Peyer's patch (tissue), 4 donors: ENCODE measurements around the gene KIAA1671. TPM values are rescaled to one million over a fixed set of nuclear protein-coding genes. Genes with fewer than 3 reads are reported as not detected.
A peak's percentile ranks its signal among the peaks of the same experiment; 100 is the strongest.
"Not testable (repeated sequence)": the region's sequence is repeated elsewhere in the genome, so short reads cannot be mapped to it uniquely, and the experiment has no call there.

Experiments
- DNase-seq, 3 donors: peaks; one replicate each; pipeline ENCODE4 v3.0.0-alpha.2; 2017 to 2019
- H3K27ac ChIP-seq, 4 donors: fragments of 200-600 bp; sonication (generic); one replicate each; pipeline ENCODE4 v1.5.1; 2016 to 2019
- H3K27me3 ChIP-seq, 2 donors: fragments of 200-600 bp; sonication (generic); one replicate each; pipeline ENCODE4 v1.5.1; 2019
- H3K36me3 ChIP-seq, 3 donors: fragments of 200-600 bp; sonication (generic); one replicate each; pipeline ENCODE4 v1.5.1; 2016 to 2019
- H3K4me1 ChIP-seq, 4 donors: fragments of 200-600 bp; sonication (generic); one replicate each; pipeline ENCODE4 v1.5.1; 2016 to 2019
- H3K4me3 ChIP-seq, 4 donors: fragments of 200-600 bp; sonication (generic); 1 replicate in 3 of 4; 2 replicates in 1 of 4; pipeline ENCODE4 v1.5.1; 2016 to 2019; ENCODE audit warnings: mild to moderate bottlenecking in 1 of 4
- H3K9me3 ChIP-seq, 4 donors: fragments of 200-600 bp; sonication (generic); one replicate each; pipeline ENCODE4 v1.5.1; 2016 to 2019; ENCODE audit warnings: mild to moderate bottlenecking in 1 of 4
- POLR2A ChIP-seq, 2 donors: fragments of 450-650 bp; IDR thresholded peaks; one replicate each; pipeline ENCODE4 v1.5.1; 2017; ENCODE audit warnings: antibody characterized with exemption in 2 of 2, mild to moderate bottlenecking in 2 of 2, moderate library complexity in 2 of 2
- total RNA-seq, 4 donors: library from RNA; depleted of rRNA; stranded (reverse); fragments of >200 nt; gene quantifications; one replicate each; pipeline ENCODE4 v1.1.0, GENCODE V29; 2016
- TF ChIP-seq, protein P1 (sequence below), 6 experiments: fragments of 450-650 bp in 4 of 6; fragments of 200-600 bp in 2 of 6; sonication (generic) in 1 of 6; IDR thresholded peaks; one replicate each; pipeline ENCODE4 v1.5.1; 2017 to 2019; ENCODE audit warnings: antibody characterized with exemption in 6 of 6, mild to moderate bottlenecking in 3 of 6, moderate library complexity in 1 of 6

KIAA1671 gene
- total RNA-seq, 4 donors from 2014 or later: 41.3 to 149 (median 113) TPM

DNA sequence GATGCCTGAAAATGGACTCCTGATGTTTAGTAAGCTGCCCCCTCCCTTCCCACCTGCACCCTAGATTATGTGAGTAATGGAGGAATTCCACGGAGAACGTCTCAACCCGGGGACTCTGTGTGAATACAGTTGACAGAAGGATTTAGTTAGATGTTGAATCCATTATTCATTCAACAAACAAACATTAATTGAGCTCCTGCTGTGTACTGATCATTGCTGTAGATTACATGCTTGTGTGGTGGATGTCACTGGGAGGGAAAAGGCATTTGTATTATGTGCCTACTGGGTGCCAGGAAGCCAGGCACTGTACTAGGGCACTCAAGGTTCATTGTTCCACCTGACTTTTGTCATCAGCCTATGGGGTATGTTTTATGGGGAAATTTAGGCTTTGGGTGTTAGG, 224.3 kb downstream of the KIAA1671 start:
- no peak overlapping the region for H3K4me3 ChIP-seq
- DNase-seq: no peak
- no peak overlapping the region for H3K27ac ChIP-seq
- no peaks in the 10 kb centered on the region for H3K4me1 ChIP-seq
- H3K9me3 ChIP-seq: peaks cover 0 to 4% (median 0%) of the 10 kb centered on the region in 4 donors
- TF ChIP-seq, protein P1, sequence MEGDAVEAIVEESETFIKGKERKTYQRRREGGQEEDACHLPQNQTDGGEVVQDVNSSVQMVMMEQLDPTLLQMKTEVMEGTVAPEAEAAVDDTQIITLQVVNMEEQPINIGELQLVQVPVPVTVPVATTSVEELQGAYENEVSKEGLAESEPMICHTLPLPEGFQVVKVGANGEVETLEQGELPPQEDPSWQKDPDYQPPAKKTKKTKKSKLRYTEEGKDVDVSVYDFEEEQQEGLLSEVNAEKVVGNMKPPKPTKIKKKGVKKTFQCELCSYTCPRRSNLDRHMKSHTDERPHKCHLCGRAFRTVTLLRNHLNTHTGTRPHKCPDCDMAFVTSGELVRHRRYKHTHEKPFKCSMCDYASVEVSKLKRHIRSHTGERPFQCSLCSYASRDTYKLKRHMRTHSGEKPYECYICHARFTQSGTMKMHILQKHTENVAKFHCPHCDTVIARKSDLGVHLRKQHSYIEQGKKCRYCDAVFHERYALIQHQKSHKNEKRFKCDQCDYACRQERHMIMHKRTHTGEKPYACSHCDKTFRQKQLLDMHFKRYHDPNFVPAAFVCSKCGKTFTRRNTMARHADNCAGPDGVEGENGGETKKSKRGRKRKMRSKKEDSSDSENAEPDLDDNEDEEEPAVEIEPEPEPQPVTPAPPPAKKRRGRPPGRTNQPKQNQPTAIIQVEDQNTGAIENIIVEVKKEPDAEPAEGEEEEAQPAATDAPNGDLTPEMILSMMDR (IDR thresholded peaks at IDR 0.05): no peak
- no peak for TF ChIP-seq POLR2A (IDR thresholded peaks at IDR 0.05)
- peaks cover 0 to 82% (median 0%) of the 10 kb centered on the region in 3 donors for H3K36me3 ChIP-seq
- no peaks in the 10 kb centered on the region for H3K27me3 ChIP-seq

DNA sequence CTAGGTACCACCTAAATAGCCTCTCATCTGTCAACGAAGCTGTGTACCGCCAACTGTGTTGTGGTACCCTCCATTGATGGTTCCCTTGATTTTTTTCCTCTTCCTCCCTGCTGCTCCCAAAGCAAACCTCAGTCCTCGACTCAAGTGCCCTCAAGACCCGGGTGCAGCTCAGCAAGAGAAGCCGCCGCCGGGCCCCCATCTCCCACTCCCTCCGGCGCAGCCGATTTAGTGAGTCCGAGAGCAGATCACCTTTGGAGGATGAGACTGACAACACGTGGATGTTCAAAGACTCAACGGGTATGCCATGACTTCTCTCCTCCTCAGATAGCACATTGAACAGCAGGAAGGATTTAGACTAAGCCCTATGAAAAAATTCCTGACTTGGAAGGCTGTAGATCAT, 224.7 kb downstream of the KIAA1671 start:
- Histone ChIP-seq H3K9me3 (peaks cover 0 to 4% (median 0%) of the 10 kb centered on the region in 4 donors), H3K36me3 (peaks cover 0 to 83% (median 0%) of the 10 kb centered on the region in 3 donors), H3K27me3 (no peaks in the 10 kb centered on the region), H3K4me1 (no peaks in the 10 kb centered on the region), H3K27ac (no peak overlapping the region), H3K4me3 (no peak overlapping the region)
- no peak for DNase-seq
- TF ChIP-seq, protein P1 (IDR thresholded peaks at IDR 0.05): no peak
- no peak for TF ChIP-seq POLR2A (IDR thresholded peaks at IDR 0.05)

DNA sequence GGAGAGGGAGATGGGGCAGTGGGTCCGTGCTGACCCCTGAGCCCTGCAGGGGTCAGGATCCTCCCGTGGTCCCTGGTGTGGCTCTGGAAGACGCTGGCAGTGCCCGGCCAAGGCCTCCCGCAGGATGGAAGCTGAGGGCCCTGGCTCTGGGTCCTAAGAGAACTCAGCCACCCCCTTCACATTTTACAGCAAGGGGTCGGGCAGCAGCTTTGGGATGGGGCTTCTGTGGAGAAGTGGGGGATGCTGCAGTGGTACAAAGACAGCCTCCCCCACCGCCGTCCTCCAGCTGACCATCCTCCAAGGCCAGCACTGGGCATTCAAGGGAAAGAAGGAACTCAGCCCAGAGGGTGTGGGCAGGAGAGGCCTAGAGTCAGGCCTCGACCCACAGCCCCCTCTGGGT, 225.4 kb downstream of the KIAA1671 start:
- TF ChIP-seq, protein P1 (IDR thresholded peaks at IDR 0.05): no peak
- no peak for TF ChIP-seq POLR2A (IDR thresholded peaks at IDR 0.05)
- Histone ChIP-seq H3K4me3 (no peak overlapping the region), H3K27me3 (no peaks in the 10 kb centered on the region), H3K27ac (no peak overlapping the region), H3K4me1 (no peaks in the 10 kb centered on the region), H3K36me3 (peaks cover 0 to 85% (median 0%) of the 10 kb centered on the region in 3 donors), H3K9me3 (peaks cover 0 to 4% (median 0%) of the 10 kb centered on the region in 4 donors)
- no peak for DNase-seq

DNA sequence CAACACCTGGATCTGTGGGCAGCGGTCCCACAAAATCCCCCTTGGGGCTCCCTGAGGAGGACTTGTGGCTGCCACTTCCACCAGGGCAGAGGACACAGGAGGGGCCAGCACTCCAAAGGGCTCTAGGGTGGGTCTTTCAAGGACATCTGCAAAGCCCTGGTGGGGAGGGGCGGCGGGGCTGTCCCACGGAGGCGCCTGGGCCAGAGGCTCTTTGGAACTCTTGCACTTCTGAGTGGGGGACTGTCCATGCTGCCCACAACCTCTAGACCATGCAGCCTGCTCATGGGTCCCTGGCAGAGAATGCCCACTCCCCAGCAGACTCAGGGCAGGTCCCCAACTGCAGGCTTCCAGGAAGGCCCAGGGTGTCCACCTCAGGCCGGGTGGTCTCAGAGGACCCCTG, 225.8 kb downstream of the KIAA1671 start:
- Histone ChIP-seq H3K36me3 (peaks cover 0 to 85% (median 0%) of the 10 kb centered on the region in 3 donors), H3K27ac (peak overlapping the region in 1 of 4 donors; percentile 42)
- H3K4me3 ChIP-seq, H3K9me3 ChIP-seq, H3K27me3 ChIP-seq, H3K4me1 ChIP-seq: not testable (repeated sequence)
- DNase-seq: peak in 1 of 3 donors; percentile 56

DNA sequence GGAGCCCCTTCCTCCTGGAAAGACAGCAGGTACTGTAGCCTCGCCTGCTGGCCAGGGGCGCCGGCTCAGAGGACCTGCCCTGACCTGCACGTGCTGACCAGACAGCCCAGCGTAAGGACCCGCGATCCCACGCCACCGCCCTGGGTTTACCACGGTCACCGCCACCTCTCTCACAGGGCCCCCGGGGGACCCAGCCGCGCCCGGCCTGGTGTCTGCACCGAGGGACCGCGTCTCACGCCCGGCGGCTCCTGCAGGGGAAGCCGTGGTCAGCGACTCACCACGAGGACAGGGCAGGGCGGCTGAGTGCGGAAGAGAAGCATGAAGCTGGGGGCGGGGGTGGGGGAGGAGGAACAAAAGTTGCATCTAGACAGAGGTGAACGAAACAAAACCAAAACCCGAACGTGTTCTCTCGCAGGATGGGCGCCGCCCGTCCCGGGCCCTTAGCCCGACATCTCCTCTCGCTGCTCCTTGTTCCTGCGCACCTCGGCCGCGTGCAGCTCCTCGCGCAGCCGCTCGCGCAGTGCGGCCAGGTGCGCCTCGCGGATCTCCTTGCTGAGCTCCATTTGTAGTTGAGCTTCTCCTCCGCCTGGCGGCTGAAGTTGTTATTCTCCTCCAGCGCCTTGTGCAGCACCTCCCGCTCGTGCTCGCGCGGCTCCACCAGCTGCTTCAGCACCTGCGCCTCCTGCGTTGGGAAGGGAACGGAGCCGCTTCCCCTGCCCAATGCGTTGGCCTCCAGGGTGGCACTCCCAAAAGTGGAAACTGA, 226.5 kb downstream of the KIAA1671 start:
- not testable (repeated sequence) for H3K27me3 ChIP-seq, H3K9me3 ChIP-seq, H3K4me3 ChIP-seq, H3K4me1 ChIP-seq, H3K27ac ChIP-seq, DNase-seq
- peaks cover 0 to 82% (median 0%) of the 10 kb centered on the region in 3 donors for H3K36me3 ChIP-seq

DNA sequence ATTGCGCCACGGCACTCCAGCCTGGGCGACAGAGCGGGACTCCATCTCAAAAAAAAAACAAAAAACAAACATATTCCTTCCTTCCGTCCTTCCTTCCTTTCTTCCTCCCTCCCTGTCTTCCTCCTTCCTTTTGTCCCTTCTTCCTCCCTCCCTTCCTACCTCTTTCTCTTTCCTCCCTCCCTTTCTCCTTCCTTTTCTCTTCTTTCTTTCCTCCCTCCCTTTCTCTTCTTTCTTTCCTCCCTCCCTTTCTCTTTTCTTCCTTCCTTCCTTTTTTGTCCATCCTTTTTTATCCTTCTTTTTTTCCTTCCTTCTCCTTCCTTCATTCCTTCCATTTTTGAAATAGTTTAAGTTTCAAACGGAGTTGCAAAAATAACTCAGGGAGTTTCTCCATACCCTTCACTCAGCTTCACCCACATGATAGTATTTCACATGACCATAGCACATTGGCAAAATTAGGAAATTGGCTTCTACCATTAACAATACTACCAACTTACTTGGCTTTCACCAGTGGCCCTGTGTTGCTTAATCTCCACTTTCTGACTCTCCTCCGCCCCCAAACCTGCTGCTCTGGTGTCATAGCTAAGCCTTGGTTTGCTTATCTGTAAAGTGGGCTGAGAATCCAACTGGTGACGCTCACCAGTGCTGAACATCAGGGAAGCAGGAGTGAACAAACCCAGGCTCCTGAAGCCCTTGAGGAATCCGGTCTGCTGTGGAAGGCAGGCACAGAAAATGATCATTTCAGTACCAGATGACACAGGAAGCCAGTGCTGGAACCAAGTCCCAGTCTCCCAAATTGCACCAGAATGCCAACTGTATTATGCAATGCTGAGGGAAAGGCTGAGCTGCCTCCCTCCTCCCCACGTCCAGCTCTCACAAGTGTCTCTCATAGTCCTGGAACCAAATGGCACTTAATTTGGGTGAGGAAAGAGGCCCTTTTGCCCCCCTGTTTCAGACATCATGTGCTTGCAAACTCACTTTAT, 229.9 kb downstream of the KIAA1671 start:
- no peak for DNase-seq
- TF ChIP-seq, protein P1 (IDR thresholded peaks at IDR 0.05): no peak
- no peak for TF ChIP-seq POLR2A (IDR thresholded peaks at IDR 0.05)
- H3K4me1 ChIP-seq: no peaks in the 10 kb centered on the region
- H3K9me3 ChIP-seq: peaks cover 0 to 4% (median 0%) of the 10 kb centered on the region in 4 donors
- peaks cover 0 to 76% (median 0%) of the 10 kb centered on the region in 3 donors for H3K36me3 ChIP-seq
- H3K4me3 ChIP-seq: no peak overlapping the region
- H3K27ac ChIP-seq: no peak overlapping the region
- H3K27me3 ChIP-seq: no peaks in the 10 kb centered on the region
